Progenitor cell of endocrine pancreas (in vitro differentiated cells): ENCODE measurements around the gene GGA3. TPM values are rescaled to one million over a fixed set of nuclear protein-coding genes. Genes with fewer than 3 reads are reported as not detected.

Experiments used
- DNase-seq: peaks from one replicate; pipeline ENCODE4 v3.0.0; 2021; ENCODE audit warnings: low spot score; ENCODE audit not compliant: unreplicated experiment
- H3K27ac Mint-ChIP-seq: 2 replicates; pipeline ENCODE4 v1.8.0; 2021; ENCODE audit warnings: mild to moderate bottlenecking, moderate library complexity, mixed read lengths
- H3K27me3 Mint-ChIP-seq: 2 replicates; pipeline ENCODE4 v1.8.0; 2021; ENCODE audit warnings: mixed read lengths
- H3K36me3 Mint-ChIP-seq: 2 replicates; pipeline ENCODE4 v1.8.0; 2022; ENCODE audit warnings: mixed read lengths; ENCODE audit not compliant: insufficient read depth
- H3K4me1 Mint-ChIP-seq: 2 replicates; pipeline ENCODE4 v1.8.0; 2021; ENCODE audit warnings: low read depth, mixed read lengths
- H3K4me3 Mint-ChIP-seq: 2 replicates; pipeline ENCODE4 v1.8.0; 2021; ENCODE audit warnings: low read depth, mild to moderate bottlenecking, moderate library complexity, mixed read lengths
- H3K9me3 Mint-ChIP-seq: 2 replicates; pipeline ENCODE4 v1.8.0; 2021; ENCODE audit warnings: low read depth, mixed read lengths
- CTCF ChIP-seq: fragments of 200-600 bp; sonication (generic); IDR thresholded peaks from one replicate; pipeline ENCODE4 v1.5.0; 2021; ENCODE audit warnings: antibody characterized with exemption, mild to moderate bottlenecking; ENCODE audit not compliant: unreplicated experiment
- total RNA-seq: library from RNA; stranded (reverse); gene quantifications from 2 replicates; pipeline ENCODE4 v1.2.1, GENCODE V29; 2021

Gene GGA3
- total RNA-seq, 1 donor from 2014 or later = 68.1 TPM

- Mint-ChIP-seq H3K27ac (no peak overlapping the region), H3K4me3 (no peak overlapping the region), H3K4me1 (no peaks in the 10 kb centered on the region), H3K27me3 (no peaks in the 10 kb centered on the region), H3K36me3 (no peaks in the 10 kb centered on the region), H3K9me3 (no peaks in the 10 kb centered on the region)
- no peak for TF ChIP-seq CTCF
- no peak for DNase-seq
Measured at GRCh38 chr17:75277664-75278071, 16.3 kb upstream of the GGA3 start.

DNA sequence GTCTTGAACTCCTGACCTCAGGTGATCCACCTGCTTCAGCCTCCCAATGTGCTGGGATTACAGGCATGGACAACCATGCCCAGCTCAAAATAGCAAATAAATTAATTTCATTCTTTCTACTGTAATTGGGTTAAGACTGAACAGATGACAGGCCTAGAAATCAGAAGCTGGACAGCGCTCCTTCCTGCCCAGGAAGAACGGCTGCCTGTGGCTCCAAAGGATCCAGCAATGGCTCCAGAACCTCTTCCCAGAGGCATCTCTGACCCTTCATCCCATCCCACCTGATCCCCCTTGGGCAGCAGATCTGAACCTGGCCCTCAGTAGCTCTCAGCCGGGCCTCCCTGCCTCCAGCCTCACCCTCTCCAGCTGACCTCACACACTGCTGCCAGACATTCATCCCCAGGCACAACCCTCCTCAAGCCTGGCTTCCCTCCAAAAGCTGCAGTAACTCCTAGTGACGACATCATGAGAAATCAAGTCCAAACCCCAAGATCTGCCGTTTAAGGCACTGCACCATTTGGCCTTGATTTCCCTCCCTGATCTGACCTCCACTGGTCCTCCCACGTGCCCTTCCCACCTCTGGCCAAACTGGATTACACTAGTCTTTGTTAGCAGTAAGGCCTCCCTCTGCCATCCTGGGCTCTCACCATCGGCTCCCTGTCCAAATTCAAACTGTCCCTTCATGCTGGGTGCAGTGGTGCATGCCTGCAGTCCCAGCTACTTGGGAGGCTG lies 12.7 kb upstream of the GGA3 start:
- Mint-ChIP-seq H3K27me3 (no peaks in the 10 kb centered on the region), H3K4me1 (peaks cover 8% of the 10 kb centered on the region), H3K9me3 (no peaks in the 10 kb centered on the region), H3K27ac (peak overlapping the region; percentile 56), H3K36me3 (no peaks in the 10 kb centered on the region), H3K4me3 (no peak overlapping the region)
- TF ChIP-seq CTCF = no peak
- DNase-seq = no peak

DNA sequence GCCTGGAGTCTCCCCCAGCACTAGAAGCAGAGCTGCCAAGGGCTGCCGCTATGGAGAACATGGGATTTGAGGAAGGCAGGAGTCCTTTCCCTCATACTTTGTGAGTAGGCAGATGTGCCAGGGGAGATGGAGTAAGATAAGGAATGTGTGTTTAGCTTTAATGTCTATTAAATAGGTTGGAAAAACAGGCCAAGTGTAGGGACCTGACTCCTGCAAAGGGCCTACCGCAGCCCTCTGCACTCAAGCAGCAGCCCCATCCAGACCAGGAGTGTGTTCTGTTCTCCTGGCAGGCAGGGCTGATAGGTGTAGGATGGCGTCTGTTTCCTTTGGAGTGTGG lies 11.4 kb upstream of the GGA3 start:
- DNase-seq = no peak
- no peaks in the 10 kb centered on the region for H3K27me3 Mint-ChIP-seq
- H3K9me3 Mint-ChIP-seq = no peaks in the 10 kb centered on the region
- no peak overlapping the region for H3K27ac Mint-ChIP-seq
- H3K4me3 Mint-ChIP-seq = peak overlapping the region; percentile 51
- peaks cover 11% of the 10 kb centered on the region for H3K4me1 Mint-ChIP-seq
- H3K36me3 Mint-ChIP-seq = no peaks in the 10 kb centered on the region
- TF ChIP-seq CTCF = no peak

GRCh38 chr17:75271955-75272847 lies 10.8 kb upstream of the GGA3 start:
- Mint-ChIP-seq H3K4me1 (peaks cover 14% of the 10 kb centered on the region), H3K4me3 (peak overlapping the region; percentile 75), H3K27me3 (no peaks in the 10 kb centered on the region), H3K36me3 (no peaks in the 10 kb centered on the region), H3K27ac (peak overlapping the region; percentile 49), H3K9me3 (no peaks in the 10 kb centered on the region)
- no peak for TF ChIP-seq CTCF
- DNase-seq = no peak

DNA sequence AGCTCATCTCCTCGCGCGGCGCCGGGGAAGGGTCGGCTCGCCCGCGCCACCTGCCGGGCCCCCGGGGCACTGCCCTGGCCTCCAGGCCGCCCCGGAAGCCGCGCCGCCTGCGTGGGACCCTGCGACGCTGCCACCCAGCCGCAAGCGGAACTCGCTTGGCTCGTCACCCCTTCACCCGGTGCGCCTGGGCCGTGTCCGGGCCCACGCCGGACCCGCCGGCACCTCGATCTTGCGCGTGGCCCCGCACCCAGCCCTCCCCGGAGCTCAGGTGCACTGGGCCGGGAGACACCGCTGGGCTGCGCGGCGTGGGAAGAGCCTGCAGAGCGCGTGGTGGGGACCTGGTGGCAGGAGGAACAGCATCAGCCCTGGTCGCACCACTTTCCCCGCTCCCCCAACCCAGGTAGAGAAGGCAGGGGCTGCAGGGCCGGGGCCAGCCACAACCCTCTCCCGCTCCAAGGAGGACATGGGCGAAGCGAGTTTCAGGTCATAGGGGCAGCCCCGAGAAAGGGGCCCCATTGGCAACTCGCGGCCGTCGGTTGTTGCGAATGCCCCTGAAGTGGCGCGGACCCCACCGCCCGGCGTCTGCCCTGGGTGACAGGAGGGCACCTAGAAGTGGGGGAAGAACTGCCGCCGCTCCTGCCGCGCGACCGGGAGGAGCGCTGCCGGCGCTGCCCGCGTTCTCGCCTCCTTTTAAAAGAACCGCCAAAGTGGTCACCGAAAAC lies 10.0 kb upstream of the GGA3 start:
- peak; percentile 82 for DNase-seq
- Mint-ChIP-seq H3K9me3 (no peaks in the 10 kb centered on the region), H3K36me3 (peaks cover 2% of the 10 kb centered on the region), H3K27ac (peak overlapping the region; percentile 56), H3K27me3 (no peaks in the 10 kb centered on the region), H3K4me3 (peak overlapping the region; percentile 75), H3K4me1 (peaks cover 14% of the 10 kb centered on the region)
- peak; percentile 73 for TF ChIP-seq CTCF
